Activated CD4-positive, CD25-positive, alpha-beta regulatory T cell treated with anti-CD3 and anti-CD28 coated beads, Interleukin-2, amount 50 U/mL, for 24 hours (primary cell): ENCODE measurements around the gene MTG2.
"Not testable (repeated sequence)": the region's sequence is repeated elsewhere in the genome, so short reads cannot be mapped to it uniquely, and the experiment has no call there.

Experiments
- ATAC-seq, 2 donors: fragments of 150-1000 bp; cut with Tn5 transposase; one replicate each; pipeline ENCODE4 v1.10.0; 2021; ENCODE audit warnings: mild to moderate bottlenecking in 1 of 2, moderate library complexity in 1 of 2

Gene MTG2

GRCh38 chr20:62146019-62146755, 36.6 kb upstream of the MTG2 start:
- ATAC-seq: no peak

DNA sequence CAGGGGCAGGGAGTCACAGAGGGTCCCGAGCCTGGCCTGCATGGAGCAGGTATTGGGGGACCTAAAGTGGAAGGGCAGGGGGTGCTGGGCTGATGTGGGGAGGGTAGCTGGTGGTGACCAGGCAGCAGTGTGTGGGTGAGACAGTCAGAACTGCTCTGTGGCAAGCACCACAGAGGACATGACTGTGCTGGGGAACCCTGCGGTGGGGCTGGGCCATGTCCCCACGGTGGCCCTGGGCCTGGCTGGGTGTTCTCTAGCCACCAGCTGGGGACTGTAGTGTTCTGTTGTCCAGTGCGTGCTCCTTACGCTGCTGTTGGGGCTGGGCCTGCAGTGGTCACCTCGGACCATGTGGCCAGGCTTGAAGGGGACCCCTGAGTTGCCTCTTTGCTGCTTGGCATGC, 35.7 kb upstream of the MTG2 start:
- no peak for ATAC-seq

DNA sequence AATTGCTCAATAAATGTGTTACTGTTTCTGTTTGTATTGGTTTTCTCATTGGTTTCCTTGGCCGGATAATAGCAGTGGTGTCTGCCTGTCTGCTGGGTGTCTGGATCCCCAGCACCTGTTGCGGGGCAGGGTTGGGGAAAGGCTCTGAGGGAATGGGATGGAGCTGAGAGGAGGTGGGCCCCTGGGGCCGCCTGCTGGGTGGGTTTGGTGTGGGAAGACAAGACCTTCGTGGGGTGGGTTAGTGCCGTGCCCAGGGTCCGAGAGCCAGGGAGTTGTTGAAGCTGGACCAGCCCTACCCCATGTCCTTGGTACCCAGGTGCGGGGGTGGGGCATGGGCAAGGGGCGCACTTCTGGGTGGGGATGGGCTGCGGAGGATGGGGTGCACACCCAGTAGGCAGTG, 35.3 kb upstream of the MTG2 start:
- no peak for ATAC-seq

DNA sequence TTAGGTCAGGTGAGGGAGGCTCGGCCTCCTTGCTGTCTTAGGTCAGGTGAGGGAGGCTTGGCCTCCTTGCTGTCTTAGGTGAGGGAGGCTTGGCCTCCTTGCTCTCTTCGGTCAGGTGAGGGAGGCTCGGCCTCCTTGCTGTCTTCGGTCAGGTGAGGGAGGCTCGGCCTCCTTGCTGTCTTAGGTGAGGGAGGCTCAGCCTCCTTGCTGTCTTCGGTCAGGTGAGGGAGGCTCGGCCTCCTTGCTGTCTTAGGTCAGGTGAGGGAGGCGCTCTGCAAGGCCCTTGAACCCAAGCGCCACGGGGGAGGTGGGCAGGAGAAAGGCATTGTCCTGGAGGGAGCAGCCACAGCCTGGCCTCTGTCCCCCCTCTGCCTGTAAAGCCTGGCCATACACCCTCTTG, 34.4 kb upstream of the MTG2 start:
- not testable (repeated sequence) for ATAC-seq

DNA sequence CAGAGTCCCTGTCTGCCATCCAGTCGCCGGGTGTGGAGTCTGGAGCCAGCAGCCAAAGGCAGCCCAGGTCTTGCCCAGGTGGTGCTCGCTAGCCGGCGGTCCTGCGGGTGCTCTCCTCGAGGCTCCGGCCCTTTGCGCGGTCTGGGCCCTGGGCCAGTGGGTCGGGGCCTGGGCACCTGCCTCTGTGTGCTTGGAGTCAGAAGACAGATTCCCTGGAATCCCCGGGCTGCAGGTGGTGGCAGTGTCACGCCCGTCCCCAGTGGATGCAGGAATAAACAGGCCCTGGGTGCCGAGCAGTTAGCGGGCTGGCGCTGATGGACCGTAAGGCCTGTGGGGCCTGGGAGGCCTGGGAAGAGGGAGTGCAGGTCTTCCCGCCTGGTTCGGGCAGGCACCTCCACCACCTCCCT, 33.9 kb upstream of the MTG2 start:
- no peak for ATAC-seq

DNA sequence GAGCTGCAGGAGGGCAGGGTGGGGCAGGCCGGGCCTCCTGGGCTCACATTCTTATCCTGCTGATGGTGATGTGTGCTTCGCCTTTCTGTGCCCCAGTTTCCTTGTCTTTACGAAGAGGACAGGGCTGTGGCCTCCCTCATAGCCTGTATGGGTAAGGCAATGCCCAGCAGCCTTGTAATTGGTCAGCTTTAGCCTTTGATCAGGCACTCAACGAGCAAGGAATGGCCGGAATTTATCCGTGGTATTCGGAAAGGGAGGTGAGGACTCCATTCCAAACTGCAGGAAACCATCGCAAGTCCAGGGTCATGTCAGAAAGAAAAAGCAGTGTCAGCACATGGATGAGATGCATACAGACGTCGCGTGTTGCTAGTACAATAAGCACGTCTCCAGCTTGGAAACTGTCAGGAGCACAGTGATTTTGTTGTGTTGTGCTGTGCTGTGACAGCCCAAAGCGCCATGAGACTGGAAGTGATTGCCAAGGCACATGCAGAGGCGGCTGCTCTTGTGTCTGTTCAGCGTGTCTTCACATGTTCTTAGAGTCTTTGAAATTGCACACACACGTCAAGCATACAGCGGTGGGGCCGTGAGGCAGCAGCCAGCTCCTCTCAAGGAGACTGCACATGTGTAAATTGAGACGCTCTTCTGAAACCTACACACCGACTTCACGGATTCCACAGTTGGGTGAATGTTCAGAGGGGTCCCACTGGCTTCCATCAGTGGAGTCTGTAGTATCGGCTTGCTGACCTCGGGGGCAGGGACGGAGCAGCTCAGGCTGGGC, 33.1 kb upstream of the MTG2 start:
- no peak for ATAC-seq

DNA sequence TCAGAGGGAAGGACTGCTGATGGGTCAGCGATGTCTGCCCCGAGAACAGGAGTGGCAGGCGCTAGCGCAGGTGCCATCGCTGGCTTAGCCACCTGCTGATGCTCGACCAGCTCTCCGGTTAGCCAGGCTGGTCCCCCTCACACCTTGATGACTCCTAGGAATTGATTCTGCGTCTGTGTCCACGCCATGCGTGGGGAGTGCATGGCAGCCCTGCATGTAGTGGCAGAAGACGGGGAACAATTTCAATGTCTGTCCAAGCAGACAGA, 32.6 kb upstream of the MTG2 start:
- no peak for ATAC-seq

GRCh38 chr20:62151225-62151624, 31.6 kb upstream of the MTG2 start:
- no peak for ATAC-seq

- no peak for ATAC-seq
Observed at GRCh38 chr20:62151835-62152364, 30.9 kb upstream of the MTG2 start.

DNA sequence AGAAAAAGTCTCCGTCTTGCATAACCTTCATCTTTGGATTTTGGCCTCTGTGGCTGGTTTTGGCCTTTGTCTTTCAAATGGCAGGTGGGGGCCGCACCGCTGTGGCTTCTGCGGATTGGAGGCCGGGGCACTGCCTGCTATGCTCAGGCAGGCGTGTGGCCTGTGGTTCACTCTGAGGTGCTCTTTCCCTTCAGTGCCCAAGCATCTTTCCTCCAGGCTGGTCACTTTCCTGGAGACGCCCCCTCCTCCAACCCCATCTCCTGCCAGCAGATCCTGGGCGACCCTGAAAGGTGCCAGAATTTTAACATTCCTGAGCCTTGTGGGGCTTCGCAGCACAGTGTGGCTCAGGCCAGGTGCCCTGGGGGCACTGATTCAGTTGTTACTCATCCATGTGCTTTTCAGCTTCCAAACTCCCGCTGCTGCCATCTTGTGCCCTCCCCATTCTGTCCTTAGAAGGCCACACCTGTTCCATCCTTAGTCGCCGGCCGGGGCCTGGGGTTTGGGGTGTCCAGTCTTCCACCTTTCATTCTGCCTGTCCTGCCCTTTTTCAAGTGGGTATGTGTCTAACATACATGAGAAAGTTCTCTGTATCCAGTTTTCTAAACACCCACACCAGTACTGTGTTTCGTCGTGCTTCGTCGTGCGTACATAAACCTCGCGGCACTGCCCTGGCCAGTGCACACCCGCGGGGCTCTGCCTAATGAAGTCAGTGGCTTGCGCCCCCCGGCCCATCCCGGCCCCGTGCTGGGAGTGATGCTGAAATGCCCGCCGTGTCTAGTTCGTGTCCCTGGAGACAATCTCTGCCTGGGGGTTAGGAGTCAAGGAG, 27.2 kb upstream of the MTG2 start:
- no peak for ATAC-seq

- no peak for ATAC-seq
Observed at GRCh38 chr20:62156254-62156556, 26.6 kb upstream of the MTG2 start.

DNA sequence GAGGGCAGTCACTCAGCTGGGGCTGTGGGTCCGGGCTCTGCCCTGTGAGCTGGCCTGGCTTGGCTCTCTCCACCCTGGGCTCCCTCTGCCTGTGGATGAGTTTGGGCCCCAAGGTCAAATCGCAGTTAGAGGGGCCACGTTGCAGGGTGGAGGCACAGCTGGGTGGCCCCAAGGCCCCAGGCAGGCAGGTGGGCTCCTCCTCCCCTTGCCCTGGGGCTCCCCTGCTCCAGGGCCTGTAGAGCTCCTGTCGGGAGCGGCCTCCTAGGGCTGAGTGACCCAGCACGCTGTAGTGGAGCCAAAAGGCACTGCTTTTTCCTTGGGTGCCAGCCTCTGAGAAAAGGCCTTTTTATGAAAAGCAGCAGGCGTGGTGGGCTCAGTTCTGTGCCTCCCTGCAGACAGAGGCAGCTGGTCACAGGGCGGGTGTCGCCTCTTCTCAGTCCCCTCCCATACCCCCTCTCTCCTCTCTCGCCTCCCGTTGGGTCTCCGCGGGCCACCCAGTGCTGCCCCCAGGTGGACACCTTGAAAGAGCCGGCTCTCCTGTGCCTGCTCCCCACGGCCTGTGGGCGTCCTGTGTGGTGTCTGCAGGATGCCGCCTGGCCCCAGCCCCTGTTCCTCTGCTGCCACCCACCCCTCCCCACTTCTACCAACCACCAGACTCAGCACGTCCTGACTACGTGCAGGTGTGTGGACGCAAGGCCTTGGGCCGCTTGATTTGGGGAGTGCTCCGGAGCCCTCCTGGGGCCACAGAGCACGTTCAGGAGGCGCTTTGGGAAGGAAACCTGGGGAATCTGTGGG, 26.0 kb upstream of the MTG2 start:
- ATAC-seq: peak; percentile 67 to 73

- ATAC-seq: no peak
Observed at GRCh38 chr20:62157387-62158087, 25.3 kb upstream of the MTG2 start.

GRCh38 chr20:62158088-62158400, 24.8 kb upstream of the MTG2 start:
- no peak for ATAC-seq

DNA sequence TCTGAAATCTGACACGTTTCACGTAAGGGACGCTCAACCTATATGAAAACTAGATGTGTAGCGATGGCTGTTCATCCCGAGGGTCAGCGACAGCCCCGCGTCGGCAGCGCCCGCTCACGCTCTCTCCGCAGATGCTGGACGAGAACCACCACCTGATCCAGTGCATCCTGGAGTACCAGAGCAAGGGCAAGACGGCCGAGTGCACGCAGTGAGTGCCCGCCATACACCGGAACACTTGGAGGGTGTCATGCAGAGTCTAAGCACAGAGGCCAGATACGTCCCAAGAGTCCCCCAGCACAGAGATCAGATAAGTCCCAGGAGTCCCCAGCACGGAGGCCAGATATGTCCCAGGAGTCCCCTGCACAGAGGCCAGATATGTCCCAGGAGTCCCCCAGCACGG, 24.3 kb upstream of the MTG2 start:
- no peak for ATAC-seq

DNA sequence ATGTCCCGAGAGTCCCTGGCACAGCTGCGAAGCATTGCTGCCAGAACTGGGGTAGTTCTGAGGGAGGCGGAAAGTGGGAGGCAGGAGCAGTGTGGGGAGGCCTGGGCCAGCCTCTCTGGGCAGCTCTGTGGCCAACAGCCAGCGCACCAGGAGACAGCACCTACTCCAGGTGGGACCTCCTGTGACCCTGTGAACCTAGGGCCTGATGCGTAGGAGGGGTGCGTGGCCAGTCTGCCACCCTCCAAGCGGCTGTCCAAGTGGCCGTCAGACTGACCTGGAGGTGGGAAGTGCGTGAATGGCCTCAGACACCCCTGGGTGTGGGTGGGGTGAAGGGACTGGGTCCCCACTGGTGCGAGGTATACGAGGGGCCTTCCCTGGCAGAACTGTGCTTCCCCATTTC, 23.8 kb upstream of the MTG2 start:
- ATAC-seq: no peak

- ATAC-seq: peak; percentile 87 to 90
Observed at GRCh38 chr20:62159839-62160238, 23.0 kb upstream of the MTG2 start.

DNA sequence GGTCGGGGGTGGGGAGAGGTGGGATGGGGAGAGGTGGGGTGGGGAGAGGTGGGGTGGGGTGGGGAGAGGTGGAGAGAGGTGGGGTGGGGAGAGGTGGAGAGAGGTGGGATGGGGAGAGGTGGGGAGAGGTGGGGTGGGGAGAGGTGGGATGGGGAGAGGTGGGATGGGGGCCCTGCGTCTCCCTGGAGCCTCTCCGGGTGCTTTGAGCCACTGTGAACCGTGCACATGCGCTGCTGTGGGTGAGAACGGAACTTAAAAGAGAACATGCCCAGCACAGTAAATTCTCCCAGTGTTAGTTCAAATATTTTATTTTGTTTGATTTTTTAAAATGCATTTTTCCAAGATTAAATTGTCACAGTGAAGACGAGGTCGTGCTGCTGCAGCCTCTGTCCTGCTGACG, 22.6 kb upstream of the MTG2 start:
- no peak for ATAC-seq

DNA sequence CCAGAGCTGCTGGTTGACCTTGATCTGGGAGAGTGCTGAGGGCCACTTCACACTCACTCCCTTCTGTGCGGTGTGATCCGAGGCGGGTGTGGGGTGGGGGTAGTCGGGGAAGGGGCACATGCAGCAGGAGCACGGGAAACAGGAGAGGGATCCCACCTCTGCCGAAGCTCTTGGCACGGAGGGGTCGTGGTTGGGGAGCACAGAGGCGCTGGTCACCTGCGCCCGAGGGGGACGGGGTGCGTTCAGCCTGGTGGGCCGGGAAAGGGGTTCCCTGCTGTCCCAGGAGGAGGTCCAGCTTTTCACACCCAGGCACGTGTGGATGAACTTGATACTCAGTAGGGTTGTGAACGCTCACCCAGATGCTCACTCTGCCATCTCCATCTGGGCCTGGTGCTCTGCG, 22.0 kb upstream of the MTG2 start:
- no peak for ATAC-seq

GRCh38 chr20:62161347-62161746, 21.5 kb upstream of the MTG2 start:
- ATAC-seq: no peak

GRCh38 chr20:62162765-62163484, 19.9 kb upstream of the MTG2 start:
- no peak for ATAC-seq

- no peak for ATAC-seq
Observed at GRCh38 chr20:62163485-62163865, 19.4 kb upstream of the MTG2 start.
